Dedifferentiated amniotic fluid mesenchymal stem cell (primary cell): ENCODE results near the gene CTH.
A peak's percentile ranks its signal among the peaks of the same experiment; 100 is the strongest.
"Not testable (repeated sequence)": the region's sequence is repeated elsewhere in the genome, so short reads cannot be mapped to it uniquely, and the experiment has no call there.

Experiments used
- DNase-seq: peaks from one replicate; pipeline ENCODE4 v3.0.0-alpha.2; 2016; ENCODE audit errors: extremely low spot score

Gene CTH

DNA sequence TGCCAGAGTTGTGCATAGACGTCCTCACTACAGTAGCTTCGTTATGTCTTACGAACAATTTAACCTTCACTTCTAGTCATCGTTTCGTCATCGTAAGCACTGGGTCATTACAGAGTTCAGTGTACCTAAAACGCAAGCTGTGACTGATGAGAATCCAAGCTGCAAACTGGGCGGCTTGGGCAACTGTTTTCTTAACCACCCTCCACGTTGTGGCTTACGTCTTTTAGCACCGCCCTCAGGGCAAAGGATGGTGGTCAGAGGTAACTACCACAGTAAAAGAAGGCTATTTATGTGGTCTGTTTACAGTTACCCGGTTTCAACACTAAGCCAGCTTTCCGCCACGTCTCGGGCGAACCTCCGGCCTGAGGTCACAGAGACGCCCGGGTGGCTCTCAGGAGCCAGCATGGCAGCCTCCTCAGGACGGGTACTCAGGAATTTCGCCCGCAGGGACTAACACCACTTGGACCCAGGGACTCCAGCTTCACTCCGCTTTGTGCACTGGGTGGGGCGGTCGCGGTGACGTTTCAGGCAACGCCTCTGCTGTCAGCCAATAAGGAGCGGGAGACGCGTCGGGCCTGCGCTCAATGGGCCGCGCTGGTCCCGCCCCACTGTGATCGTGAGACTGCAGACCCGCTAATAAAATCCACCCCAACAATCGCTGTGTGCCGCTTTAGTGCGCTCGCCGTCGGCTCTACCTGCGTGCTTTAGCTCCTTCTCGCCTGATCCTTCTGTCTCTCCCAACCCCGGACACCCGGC, at the start of gene CTH:
CTH (plus strand) TSS at position 665 of the 756 bp plus-strand sequence. CDS start 148 bp downstream, outside the sequence.
- peak; percentile 97 for DNase-seq

DNA sequence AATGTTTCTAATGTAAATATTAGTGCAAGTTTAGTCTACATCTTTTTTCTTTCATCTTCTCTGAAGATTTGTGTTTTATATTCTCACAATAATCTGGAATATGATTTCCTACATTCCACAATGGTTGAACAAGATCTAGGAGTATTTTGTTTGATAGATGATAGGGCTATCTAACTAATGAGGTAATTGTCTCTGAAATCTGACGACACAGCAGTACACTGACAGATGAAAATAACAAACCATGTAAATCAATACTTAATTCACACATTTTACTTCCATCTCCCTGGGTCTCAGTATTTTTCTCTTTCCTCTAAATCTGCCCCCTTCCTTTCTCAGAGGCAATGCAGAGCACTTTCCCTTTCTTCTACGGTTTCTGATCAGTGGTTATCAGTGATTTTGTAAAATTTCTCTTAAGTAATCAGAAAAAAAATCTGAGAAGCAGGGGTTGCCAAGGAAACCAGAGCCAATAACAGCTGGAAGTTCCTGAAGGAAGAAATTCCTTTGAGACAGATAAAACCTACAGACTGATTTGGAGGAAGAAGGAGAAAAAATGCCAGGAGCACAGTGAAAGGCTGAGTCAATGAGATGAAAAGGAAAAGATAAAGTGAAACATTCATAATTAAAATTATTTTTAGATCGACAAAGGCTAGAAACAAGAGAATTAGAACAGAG, 49.2 kb upstream of the CTH start:
- no peak for DNase-seq

DNA sequence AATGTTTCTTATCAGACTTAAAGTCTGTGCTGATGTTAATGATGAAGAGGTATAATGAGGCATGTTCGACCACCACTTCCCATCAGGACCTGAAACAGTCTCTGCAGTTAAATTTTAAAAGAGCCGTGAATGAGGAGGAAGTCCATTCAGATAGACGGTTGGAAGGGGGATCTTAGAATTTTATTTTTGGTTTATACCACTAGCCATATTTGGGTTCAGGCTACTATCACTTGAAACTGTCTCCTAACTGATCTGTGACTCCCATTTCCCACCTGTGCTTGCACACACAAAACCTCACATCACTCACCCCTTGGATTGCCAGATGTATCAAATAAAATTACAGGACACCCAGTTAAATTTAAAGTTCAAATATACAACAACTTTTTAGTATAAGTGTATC, 46.6 kb upstream of the CTH start:
- DNase-seq, result no peak

DNA sequence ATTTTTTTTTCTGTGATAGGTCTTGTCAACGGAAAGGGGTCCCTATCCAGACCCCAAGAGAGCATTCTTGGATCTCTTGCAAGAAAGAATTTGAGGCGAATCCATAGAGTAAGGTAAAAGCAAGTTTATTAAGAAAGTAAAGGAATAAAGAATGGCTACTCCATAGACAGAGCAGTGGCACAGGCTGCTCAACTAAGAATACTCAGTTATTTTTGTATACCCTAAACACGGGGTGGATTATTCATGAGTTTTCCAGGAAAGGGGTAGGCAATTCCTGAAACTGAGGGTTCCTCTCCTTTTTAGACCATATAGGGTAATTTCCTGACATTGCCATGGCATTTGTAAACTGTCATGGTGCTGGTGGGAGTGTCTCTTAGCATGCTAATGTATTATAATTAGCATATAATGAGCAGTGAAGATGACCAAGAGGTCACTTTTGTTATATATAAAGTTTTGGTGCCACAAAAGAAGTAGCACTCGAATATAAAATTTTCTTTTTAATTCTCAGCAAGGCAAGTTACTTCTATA, 44.6 kb upstream of the CTH start:
- DNase-seq, result not testable (repeated sequence)

DNA sequence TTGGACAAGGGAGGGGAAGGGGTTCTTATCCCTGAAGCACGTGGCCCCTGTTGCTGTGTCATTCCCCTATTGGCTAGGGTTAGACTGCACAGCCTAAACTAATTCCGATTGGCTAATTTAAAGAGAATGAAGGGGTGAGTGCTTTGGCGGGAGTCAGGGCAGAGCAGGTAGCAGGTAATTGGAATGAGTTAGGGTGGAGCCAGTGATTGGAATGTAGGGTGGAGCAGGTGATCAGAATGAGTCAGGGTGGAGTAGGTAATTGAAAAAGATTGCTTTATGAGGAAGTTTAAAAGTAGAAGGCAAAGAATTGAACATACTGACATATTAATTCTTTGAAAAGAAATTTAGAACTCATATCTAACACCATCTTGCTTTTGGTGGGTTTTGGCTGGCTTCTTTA, 44.1 kb upstream of the CTH start:
- not testable (repeated sequence) for DNase-seq

DNA sequence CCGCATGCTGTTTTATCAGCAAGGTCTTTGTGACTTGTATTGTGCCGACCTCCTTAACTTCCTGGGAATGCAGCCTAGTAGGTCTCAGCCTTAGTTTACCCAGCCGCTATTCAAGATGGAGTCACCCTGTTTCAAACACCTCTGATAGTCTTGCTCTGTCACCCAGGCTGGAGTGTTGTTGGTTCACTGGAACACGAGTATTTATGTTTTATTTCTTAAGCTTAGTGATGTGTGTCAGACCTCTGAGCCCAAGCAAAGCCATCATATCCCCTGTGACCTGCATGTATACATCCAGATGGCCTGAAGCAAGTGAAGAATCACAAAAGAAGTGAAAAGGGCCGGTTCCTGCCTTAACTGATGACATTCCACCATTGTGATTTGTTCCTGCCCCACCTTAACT, 43.7 kb upstream of the CTH start:
- not testable (repeated sequence) for DNase-seq

DNA sequence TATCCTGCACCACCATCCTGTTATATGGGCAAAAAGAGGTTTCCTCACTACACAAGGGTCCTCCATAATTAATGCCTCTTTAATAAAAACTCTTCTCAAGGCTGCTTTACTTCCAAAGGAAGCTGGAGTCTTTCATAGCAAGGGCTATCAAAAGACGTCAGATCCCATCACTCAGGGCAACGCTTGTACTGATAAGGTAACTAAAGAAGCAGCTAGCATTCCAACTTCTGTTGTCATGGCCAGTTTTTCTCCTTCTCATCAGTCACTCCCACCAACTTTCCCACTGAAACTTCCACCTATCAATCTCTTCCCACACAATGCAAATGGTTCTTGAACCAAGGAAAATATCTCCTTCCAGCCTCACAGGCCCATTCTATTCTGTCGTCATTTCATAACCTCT, 39.5 kb upstream of the CTH start:
- DNase-seq, result not testable (repeated sequence)

DNA sequence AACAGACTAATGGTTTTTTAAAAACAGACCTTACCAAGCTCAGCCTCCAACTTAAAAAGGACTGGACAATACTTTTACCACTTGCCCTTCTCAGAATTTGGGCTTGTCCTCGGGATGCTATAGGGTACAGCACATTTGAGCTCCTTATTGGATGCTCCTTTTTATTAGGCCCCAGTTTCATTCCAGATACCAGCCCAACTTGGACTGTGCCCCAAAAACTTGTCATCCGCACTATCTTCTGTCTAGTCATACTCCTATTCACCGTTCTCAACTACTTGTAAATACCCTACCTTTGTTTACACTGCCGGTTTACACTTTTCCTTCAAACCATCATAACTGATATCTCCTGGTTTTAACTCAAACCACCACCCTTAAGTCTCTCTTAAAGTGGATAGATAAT, 38.6 kb upstream of the CTH start:
- no peak for DNase-seq

DNA sequence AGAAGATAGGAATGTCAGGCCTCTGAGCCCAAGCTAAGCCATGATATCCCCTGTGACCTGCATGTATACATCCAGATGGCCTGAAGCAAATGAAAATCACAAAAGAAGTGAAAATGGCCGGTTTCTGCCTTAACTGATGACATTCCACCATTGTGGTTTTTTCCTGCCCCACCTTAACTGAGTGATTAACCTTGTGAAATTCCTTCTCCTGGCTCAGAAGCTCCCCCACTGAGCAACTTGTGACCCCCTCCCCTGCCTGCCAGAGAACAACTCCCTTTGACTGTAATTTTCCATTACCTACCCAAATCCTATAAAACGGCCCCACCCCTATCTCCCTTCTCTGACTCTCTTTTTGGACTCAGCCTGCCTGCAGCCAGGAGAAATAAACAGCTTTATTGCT, 37.5 kb upstream of the CTH start:
- DNase-seq, result not testable (repeated sequence)

DNA sequence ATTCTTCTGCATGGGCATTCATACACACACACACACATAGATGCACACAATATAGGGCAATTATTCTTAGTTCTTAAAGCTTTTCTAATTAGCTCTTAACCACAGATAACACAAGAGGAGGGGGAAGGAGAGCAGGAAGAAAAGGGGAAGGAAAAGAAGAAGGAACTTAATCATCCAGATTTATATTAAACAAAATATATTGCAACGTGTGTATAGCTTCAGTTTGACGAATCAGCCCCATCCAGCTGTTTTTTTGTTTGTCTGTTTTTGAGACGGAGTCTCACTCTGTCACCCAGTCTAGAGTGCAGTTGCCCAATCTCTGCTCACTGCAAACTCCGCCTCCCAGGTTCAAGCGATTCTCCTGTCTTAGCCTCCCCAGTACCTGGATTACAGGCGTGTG, 34.9 kb upstream of the CTH start:
- DNase-seq, result no peak

DNA sequence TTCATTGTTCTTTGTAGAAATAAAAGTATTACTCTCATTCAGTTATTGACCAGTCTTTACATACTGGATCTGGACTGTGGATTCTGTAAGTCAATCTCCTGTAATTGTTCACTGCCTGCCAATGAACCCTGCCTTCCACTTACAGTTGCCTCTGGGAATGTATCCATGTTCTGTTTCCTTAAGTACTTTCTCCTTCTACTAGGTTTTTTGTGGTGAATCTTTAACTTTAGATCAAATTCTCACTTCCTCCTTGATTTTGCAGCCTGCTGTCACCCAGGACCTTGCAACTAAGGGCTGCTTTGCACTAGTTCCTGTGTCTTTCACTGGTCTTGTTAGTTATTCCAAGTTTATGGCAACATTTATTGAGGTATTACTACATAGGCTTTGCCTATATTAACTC, 28.4 kb upstream of the CTH start:
- no peak for DNase-seq

DNA sequence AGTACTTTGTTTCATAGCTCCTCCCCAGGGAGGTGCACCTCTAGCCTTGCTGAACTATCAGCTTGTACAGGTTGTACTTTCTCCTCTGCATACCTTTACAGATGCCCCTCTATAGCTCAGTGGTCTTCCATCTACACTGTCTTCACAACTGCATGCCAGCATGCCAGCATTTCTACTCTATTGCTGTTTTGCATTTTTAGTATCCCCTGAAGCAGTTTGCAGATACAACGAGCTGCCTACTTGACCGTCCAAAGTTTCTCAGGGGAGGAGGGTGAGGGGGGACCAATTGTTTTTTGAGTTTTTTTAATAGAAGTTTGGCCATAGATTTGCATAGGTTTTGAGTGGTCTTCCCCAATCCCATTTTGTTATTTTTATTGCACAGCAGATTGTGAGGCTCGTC, 27.6 kb upstream of the CTH start:
- no peak for DNase-seq

DNA sequence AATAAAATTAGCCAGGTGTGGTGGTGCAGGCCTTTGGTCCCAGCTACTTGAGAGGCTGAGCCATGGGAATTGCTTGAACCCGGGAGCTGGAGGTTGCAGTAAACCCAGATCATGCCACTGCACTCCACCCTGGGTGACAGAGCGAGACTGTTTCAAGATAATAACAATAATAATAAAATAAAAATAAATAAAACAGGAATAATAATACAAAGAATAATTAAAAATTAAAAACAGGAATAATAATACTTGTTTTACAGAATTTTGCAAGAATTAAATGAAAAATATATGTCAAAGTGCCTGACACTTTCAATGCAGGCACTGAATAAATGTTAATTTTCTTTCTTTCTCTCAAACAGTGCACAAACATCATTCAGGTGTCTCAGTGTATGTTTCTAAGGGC, 26.5 kb upstream of the CTH start:
- no peak for DNase-seq

DNA sequence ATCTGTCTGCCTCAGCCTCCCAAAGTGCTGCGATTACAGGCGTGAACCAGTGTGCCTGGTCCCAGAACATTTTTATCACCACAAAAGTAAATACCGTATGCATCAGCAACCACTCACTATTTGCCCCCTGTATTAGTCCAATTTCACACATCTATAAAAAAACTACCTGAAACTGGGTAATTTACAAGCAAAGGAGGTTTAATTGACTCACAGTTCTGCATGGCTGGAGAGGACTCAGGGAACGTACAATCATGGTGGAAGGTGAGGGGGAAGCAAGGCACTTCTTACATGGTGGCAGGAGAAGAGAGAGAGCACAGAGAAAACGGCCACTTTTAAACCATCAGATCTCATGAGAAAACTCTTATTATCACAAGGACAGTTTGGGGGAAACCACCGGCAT, 25.6 kb upstream of the CTH start:
- no peak for DNase-seq

DNA sequence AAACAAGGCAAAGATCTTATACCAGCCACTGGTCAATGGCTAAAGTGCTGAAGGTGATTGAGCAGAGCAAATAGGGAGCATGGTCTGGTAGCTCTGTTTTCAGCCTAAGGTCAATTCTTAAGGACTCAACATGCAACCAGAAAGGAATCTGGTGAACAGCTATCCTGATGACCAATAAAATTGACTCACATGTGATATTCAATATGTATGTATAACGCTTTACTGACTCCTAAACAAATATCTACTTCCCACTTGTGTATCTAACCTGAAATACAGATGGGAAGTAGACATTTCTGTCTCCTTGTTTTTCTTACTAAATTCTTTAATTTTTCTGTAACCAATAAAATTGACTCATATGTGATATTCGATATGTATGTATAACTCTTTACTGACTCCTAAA, 24.9 kb upstream of the CTH start:
- DNase-seq, result no peak

DNA sequence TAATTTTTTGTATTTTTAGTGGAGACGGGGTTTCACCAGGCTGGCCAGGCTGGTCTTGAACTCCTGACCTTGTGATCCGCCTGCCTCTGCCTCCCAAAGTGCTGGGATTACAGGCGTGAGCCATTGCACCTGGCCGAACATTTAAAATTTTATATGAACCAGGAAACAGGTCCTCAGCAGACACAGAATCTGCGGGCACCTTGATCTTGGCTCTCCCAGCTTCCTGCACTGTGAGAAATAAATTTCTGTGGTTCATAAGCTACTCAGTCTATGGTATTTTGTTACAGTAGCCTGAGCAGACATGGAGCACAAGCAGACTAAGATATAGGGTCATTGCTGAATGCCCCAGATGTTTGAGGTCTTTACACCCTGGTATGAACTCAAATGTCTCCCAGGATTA, 23.6 kb upstream of the CTH start:
- DNase-seq, result no peak

DNA sequence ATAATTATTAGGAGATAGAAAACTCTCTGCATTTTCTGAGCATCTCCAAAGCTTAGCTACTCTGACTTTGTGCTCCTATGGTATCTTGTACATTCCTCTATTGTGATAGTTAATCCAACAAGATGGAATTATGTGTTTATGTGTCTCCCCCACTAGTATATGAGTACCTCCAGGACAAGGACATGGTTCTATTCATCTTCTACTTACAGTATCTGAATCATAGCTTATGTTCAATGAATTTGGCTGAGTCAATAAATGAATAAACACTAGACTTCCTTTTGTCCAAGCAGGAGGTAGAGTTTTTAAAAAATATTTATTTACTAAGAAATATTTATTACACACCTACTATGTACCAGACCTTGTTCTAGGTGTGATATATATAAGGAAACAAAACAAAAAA, 18.4 kb upstream of the CTH start:
- no peak for DNase-seq

DNA sequence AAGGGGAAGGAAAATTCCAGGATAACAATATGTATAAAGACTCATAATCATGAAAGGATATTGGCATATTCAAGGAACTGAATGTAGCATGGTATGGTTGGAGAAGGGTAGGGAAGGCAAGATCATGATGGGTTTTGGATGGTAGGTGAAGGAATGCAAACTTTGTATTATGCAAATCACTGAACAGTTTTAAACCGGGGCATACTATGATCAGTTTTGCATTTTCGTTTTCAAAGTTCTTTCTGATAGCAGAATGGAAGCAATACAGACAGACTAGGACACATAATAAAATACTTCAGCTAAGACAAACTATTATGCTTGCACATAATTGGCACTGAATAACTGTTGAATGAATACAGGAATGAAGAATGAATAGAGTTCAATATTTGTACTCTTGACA, 14.5 kb upstream of the CTH start:
- DNase-seq, result no peak

DNA sequence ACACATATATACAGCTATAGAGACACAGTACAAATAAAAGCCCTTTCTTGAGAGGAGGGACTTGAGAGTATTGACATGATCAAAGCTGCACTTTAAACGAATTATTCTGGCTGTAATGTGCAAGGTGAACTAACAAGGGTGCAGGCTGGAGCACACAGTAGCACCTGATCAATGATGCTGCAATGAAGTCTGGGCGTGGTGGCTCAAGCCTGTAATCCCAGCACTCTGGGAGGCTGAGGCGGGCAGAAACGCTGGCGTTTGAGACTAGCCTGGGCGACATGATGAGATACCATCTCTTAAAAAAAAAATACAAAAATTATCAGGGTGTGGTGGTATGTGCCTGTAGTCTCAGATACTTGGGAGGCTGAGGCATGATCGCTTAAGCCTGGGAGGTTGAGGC, 14.1 kb upstream of the CTH start:
- no peak for DNase-seq

DNA sequence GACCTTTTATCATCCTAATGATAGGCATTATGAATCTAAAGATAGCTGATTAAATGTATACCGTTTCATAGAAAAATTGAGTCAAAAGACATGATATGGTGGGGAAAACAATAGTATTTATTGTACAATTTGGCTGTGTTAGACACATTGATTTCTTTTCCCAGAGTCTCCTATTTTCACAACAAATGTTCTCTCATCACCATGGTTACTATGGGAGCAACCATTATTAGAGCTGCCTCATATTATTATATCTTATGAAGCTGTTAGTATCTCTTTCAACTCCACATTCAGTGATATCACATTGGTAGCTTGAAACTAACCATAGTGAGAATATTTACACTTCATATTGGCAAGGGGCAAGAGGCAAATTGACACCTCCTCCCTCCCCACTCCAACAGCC, 10.7 kb upstream of the CTH start:
- DNase-seq, result no peak

DNA sequence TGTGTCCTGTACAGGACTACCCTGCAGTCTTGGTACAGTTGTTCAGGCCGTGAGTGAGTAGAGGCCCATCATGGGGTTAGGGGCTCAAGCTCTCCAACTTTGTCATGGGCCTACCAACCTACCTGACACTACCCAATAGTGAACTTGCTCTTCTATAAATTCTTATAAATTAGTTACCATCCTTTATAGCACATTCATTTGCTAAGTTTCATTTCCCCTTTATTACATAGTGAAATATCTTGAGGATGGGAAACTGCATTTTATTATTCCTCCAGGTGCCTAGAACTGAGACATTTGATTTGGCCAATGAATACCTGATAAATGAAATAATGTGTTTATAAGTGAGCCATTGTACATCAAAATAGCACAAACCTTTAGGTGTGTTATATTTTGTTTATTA, 9.1 kb upstream of the CTH start:
- no peak for DNase-seq

DNA sequence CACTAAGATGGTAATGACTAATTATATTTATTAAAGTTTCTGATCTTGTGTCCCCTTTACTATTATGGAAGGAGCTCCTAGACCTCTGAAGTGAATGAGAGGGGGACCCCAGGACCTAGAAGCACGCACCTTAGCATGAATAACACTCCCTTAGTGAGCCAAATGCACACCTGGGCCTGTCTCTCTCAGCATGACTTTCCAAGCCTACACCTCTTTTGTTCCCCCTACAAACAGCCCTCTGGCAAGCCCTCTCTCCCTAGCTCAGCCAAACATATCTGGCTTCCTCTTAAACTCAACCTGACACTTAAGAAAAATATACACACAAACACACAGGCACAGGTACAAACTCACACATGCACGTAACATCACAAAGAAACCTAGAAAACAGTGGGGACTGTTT, 7.3 kb upstream of the CTH start:
- no peak for DNase-seq

DNA sequence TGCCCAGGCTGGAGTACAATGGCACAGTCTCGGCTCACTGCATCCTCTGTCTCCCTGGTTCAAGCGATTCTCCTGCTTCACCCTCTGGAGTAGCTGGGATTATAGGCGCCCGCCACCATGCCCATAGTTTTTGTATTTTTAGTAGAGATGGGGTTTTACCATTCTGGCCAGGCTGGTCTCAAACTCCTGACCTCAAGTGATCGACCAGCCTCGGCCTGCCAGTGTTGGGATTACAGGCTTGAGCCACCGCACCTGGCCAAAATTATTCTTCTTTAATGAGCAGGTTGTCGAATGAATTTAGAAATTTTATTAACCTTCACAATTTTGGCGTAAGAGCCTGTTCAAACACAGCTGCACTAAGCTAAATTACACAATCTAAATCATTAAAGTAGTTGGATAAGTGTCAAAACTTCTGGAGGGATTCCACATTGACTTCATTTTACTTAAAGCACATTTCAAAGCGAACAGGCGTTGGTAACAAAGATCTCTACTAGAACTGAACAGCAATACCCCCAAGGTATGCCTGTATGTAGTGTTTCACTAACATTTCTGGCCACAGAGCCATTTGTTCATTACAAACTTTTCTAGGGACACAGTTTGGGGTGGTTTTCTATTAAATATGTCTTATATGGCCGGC, 5.2 kb upstream of the CTH start:
- no peak for DNase-seq
